OCI-LY1 (cell line): ENCODE results near the gene GPBAR1.

Source experiments
- EZH2 ChIP-seq: fragments of 200-600 bp; sonication (generic), shearing (Covaris generic); IDR thresholded peaks from 2 replicates; pipeline ENCODE4 v1.8.0; 2017; ENCODE audit warnings: borderline replicate concordance, mixed run types, mild to moderate bottlenecking, antibody characterized with exemption, low read length, moderate library complexity, mixed read lengths
- TF ChIP-seq, protein P1 (sequence below): fragments of 200-600 bp; sonication (generic), shearing (Covaris generic); IDR thresholded peaks from 2 replicates; pipeline ENCODE4 v1.5.1; 2017; ENCODE audit warnings: mild to moderate bottlenecking, antibody characterized with exemption, low read length, moderate library complexity, mixed read lengths

DNA sequence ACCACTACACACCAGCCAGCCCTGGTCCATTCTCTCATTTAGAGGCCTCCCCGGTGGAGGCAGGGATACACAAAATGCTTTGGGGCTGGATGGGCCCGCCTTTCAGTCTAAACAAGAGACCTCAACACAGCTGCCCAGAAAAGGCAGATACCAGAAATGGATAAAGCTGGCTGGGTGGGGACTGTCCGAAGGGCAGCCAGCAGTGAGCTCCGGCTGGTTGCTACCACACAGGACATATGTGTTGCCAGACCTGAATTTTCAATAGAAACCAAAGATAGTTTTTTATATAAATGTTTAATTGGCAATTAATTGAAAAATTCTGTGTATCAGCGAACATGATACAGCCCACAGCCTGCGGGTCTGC is 1.4 kb downstream of the GPBAR1 start:
- TF ChIP-seq, protein P1, sequence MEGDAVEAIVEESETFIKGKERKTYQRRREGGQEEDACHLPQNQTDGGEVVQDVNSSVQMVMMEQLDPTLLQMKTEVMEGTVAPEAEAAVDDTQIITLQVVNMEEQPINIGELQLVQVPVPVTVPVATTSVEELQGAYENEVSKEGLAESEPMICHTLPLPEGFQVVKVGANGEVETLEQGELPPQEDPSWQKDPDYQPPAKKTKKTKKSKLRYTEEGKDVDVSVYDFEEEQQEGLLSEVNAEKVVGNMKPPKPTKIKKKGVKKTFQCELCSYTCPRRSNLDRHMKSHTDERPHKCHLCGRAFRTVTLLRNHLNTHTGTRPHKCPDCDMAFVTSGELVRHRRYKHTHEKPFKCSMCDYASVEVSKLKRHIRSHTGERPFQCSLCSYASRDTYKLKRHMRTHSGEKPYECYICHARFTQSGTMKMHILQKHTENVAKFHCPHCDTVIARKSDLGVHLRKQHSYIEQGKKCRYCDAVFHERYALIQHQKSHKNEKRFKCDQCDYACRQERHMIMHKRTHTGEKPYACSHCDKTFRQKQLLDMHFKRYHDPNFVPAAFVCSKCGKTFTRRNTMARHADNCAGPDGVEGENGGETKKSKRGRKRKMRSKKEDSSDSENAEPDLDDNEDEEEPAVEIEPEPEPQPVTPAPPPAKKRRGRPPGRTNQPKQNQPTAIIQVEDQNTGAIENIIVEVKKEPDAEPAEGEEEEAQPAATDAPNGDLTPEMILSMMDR: no peak
- no peak for TF ChIP-seq EZH2
